HL-60 (cell line): Measurements from ENCODE around the gene TSPAN13.

Experiments
- DNase-seq, 2 experiments: peaks; one replicate each; pipeline ENCODE4 v3.0.0-alpha.2; 2010 to 2020; ENCODE audit warnings: low read depth in 1 of 2, low spot score in 1 of 2
- H3K27ac ChIP-seq: fragments of 250-450 bp; sonication (Bioruptor Pico); replicated peaks from 2 replicates; pipeline ENCODE4 v1.5.1; 2020; ENCODE audit warnings: mild to moderate bottlenecking, moderate library complexity
- H3K27me3 ChIP-seq: fragments of 250-450 bp; sonication (Bioruptor Pico); 2 replicates; pipeline ENCODE4 v1.5.1; 2021; ENCODE audit warnings: mild to moderate bottlenecking, moderate library complexity; ENCODE audit not compliant: insufficient read depth, poor library complexity, severe bottlenecking
- H3K4me3 ChIP-seq: replicated peaks from 2 replicates; pipeline ENCODE4 v1.5.1; 2011; ENCODE audit warnings: mild to moderate bottlenecking, control low read depth, low read length; ENCODE audit not compliant: insufficient read depth
- GABPA ChIP-seq: IDR thresholded peaks from 2 replicates; pipeline ENCODE4 v1.6.1; 2012; ENCODE audit warnings: low read depth
- POLR2AphosphoS5 ChIP-seq: IDR thresholded peaks from 2 replicates; pipeline ENCODE4 v1.6.1; 2012; ENCODE audit warnings: low read depth
- SPI1 ChIP-seq: IDR thresholded peaks from 2 replicates; pipeline ENCODE4 v1.6.1; 2012; ENCODE audit warnings: low read depth, mild to moderate bottlenecking, borderline replicate concordance
- TF ChIP-seq, protein P1 (sequence below): IDR thresholded peaks from 2 replicates; pipeline ENCODE4 v1.6.1; 2012; ENCODE audit warnings: low read depth; ENCODE audit not compliant: insufficient replicate concordance
- TF ChIP-seq, protein P2 (sequence below): IDR thresholded peaks from one replicate; pipeline ENCODE4 v1.5.1; 2011; ENCODE audit warnings: low read length, control low read depth, inconsistent platforms; ENCODE audit not compliant: insufficient read depth

TSPAN13 gene

DNA sequence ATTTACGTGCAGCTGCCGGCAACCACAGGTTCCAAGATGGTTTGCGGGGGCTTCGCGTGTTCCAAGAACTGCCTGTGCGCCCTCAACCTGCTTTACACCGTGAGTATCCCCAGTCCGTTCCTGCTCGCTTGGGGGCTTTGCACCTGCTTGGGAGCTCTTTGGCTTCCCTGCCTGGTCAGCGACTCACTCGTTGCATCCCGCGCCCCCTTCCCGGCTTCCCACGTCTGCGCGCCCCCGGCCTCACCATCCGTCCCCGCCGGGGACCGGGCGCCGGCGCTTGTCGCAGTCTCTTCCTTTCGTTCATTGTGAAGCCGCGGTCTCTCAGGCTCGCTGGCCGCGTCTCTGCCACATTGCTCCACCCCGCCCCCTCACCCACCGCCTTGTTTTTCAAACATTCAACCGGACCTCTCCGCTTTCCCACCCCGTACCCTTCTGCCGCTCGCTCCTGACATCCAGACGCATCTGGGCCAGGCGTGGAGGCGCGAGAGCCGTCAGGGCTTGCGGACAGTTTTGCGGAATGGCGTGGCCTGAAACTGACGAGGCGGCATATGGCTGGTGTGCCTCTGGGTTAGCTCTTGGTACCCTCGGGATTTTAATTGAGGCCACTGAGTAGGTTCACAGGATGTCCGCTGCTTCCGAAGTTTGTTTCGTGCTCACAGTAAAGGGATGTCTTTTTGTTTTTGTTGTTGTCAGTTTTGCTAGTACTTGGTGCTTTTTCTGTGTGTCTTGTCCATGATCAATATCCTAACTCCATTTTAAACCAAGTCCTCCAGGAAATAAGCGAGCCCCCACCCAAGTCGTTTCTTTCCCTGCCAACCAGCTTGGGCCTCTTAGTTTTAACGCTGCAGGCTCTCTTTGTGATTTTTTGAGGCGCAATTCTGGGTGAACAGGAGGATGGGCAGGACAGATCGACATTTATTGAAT lies 639 bp downstream of the TSPAN13 start:
- DNase-seq = peak in 1 of 2 experiments; percentile 1
- Histone ChIP-seq H3K27me3 (peaks cover 3% of the 10 kb centered on the region), H3K27ac (no peak overlapping the region), H3K4me3 (peak overlapping the region; percentile 71)
- TF ChIP-seq, protein P1, sequence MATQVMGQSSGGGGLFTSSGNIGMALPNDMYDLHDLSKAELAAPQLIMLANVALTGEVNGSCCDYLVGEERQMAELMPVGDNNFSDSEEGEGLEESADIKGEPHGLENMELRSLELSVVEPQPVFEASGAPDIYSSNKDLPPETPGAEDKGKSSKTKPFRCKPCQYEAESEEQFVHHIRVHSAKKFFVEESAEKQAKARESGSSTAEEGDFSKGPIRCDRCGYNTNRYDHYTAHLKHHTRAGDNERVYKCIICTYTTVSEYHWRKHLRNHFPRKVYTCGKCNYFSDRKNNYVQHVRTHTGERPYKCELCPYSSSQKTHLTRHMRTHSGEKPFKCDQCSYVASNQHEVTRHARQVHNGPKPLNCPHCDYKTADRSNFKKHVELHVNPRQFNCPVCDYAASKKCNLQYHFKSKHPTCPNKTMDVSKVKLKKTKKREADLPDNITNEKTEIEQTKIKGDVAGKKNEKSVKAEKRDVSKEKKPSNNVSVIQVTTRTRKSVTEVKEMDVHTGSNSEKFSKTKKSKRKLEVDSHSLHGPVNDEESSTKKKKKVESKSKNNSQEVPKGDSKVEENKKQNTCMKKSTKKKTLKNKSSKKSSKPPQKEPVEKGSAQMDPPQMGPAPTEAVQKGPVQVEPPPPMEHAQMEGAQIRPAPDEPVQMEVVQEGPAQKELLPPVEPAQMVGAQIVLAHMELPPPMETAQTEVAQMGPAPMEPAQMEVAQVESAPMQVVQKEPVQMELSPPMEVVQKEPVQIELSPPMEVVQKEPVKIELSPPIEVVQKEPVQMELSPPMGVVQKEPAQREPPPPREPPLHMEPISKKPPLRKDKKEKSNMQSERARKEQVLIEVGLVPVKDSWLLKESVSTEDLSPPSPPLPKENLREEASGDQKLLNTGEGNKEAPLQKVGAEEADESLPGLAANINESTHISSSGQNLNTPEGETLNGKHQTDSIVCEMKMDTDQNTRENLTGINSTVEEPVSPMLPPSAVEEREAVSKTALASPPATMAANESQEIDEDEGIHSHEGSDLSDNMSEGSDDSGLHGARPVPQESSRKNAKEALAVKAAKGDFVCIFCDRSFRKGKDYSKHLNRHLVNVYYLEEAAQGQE = no peak
- TF ChIP-seq POLR2AphosphoS5 (no peak), GABPA (no peak), SPI1 (no peak)
- TF ChIP-seq, protein P2, sequence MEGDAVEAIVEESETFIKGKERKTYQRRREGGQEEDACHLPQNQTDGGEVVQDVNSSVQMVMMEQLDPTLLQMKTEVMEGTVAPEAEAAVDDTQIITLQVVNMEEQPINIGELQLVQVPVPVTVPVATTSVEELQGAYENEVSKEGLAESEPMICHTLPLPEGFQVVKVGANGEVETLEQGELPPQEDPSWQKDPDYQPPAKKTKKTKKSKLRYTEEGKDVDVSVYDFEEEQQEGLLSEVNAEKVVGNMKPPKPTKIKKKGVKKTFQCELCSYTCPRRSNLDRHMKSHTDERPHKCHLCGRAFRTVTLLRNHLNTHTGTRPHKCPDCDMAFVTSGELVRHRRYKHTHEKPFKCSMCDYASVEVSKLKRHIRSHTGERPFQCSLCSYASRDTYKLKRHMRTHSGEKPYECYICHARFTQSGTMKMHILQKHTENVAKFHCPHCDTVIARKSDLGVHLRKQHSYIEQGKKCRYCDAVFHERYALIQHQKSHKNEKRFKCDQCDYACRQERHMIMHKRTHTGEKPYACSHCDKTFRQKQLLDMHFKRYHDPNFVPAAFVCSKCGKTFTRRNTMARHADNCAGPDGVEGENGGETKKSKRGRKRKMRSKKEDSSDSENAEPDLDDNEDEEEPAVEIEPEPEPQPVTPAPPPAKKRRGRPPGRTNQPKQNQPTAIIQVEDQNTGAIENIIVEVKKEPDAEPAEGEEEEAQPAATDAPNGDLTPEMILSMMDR = no peak

DNA sequence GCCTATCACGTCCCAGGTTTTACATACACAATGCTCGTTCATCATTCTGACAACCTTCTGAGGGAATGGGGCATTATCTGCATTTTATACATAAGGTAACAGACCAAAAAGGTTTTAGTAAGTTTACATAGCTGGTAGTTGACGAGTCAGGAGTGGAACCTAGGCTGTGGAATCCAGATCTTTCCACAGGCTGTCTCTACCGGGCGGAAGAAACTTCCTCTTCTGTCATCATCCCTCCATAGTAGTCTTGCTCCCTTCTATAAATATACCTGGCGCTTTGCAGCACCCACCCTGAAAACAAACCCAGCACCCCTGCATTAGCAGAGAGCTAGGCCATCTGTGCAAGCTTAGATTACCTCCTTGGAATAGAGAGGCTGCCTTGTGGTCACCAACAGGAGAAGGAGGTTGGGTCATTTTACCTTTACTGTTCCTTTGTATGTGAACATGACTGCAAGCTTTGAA lies 1.3 kb downstream of the TSPAN13 start:
- TF ChIP-seq, protein P1 = no peak
- TF ChIP-seq POLR2AphosphoS5 (no peak), GABPA (no peak), SPI1 (no peak)
- TF ChIP-seq, protein P2 = no peak
- Histone ChIP-seq H3K4me3 (no peak overlapping the region), H3K27me3 (peaks cover 3% of the 10 kb centered on the region), H3K27ac (no peak overlapping the region)
- no peak for DNase-seq

DNA sequence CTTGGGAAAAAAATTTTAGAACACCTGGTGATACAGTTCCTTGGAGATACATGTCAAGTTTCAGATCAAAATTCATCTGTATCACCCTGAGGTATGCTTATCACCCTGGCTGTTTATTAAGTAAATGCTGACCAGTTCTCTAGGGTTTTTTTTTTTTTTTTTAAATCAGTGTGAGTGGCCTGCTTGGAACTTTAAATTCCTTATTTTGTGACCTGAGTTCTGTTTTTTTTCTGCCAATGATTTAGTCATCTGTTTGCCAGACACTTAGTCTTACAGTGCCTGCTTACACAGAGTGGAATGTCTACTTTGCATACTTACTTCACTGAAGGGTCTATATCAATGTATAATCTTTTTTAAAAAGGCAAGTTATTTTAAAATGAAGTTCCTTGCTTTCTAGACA lies 1.8 kb downstream of the TSPAN13 start:
- DNase-seq = no peak
- H3K27ac ChIP-seq = no peak overlapping the region
- H3K27me3 ChIP-seq = peaks cover 3% of the 10 kb centered on the region
- no peak overlapping the region for H3K4me3 ChIP-seq
- TF ChIP-seq POLR2AphosphoS5 = no peak
- TF ChIP-seq, protein P2 = no peak
- no peak for TF ChIP-seq GABPA
- TF ChIP-seq, protein P1 = no peak
- TF ChIP-seq SPI1 = no peak
